Hepatocyte (in vitro differentiated cells): ENCODE data around the gene COL4A1. TPM values are rescaled to one million over a fixed set of nuclear protein-coding genes. Genes with fewer than 3 reads are reported as not detected.

Experiments
- DNase-seq: peaks from one replicate; pipeline ENCODE4 v3.0.0-alpha.2; 2016; ENCODE audit warnings: low spot score
- H2AFZ ChIP-seq: fragments of 200-600 bp; sonication (generic); 2 replicates; pipeline ENCODE4 v1.6.0; 2016; ENCODE audit warnings: antibody characterized with exemption, mild to moderate bottlenecking
- H3K27ac ChIP-seq: fragments of 200-600 bp; sonication (generic); 2 replicates; pipeline ENCODE4 v1.5.1; 2016; ENCODE audit warnings: mild to moderate bottlenecking
- H3K27me3 ChIP-seq: fragments of 200-600 bp; sonication (generic); 2 replicates; pipeline ENCODE4 v1.6.1; 2016
- H3K36me3 ChIP-seq: fragments of 200-600 bp; sonication (generic); replicated peaks from 2 replicates; pipeline ENCODE4 v1.5.1; 2016; ENCODE audit warnings: low read depth; ENCODE audit not compliant: insufficient read depth
- H3K4me1 ChIP-seq: fragments of 200-600 bp; sonication (generic); 2 replicates; pipeline ENCODE4 v1.5.1; 2016; ENCODE audit warnings: mild to moderate bottlenecking, moderate library complexity; ENCODE audit not compliant: insufficient read depth
- H3K4me2 ChIP-seq: fragments of 200-600 bp; sonication (generic); 2 replicates; pipeline ENCODE4 v1.6.0; 2016
- H3K4me3 ChIP-seq: fragments of 200-600 bp; sonication (generic); 2 replicates; pipeline ENCODE4 v1.5.1; 2016; ENCODE audit warnings: mild to moderate bottlenecking
- H3K79me2 ChIP-seq: fragments of 200-600 bp; sonication (generic); 2 replicates; pipeline ENCODE4 v1.6.0; 2017; ENCODE audit warnings: mild to moderate bottlenecking
- H3K9me2 ChIP-seq: fragments of 200-600 bp; sonication (generic); replicated peaks from 2 replicates; pipeline ENCODE4 v1.6.0; 2017; ENCODE audit warnings: mild to moderate bottlenecking; ENCODE audit not compliant: insufficient read depth
- H3K9me3 ChIP-seq: fragments of 200-600 bp; sonication (generic); 2 replicates; pipeline ENCODE4 v1.5.1; 2016; ENCODE audit warnings: low read depth, mild to moderate bottlenecking
- H4K20me1 ChIP-seq: fragments of 200-600 bp; sonication (generic); 2 replicates; pipeline ENCODE4 v1.6.0; 2016; ENCODE audit warnings: mild to moderate bottlenecking; ENCODE audit not compliant: insufficient read depth, poor library complexity, severe bottlenecking
- CTCF ChIP-seq: fragments of 200-600 bp; sonication (generic); IDR thresholded peaks from 2 replicates; pipeline ENCODE4 v1.5.1; 2016; ENCODE audit warnings: antibody characterized with exemption, mild to moderate bottlenecking; ENCODE audit not compliant: poor library complexity
- EZH2 ChIP-seq: fragments of 200-600 bp; sonication (generic); IDR thresholded peaks from 2 replicates; pipeline ENCODE4 v1.6.1; 2016; ENCODE audit warnings: antibody characterized with exemption, mild to moderate bottlenecking, borderline replicate concordance
- EZH2phosphoT487 ChIP-seq: fragments of 200-600 bp; sonication (generic); IDR thresholded peaks from one replicate; pipeline ENCODE4 v1.6.1; 2018; ENCODE audit warnings: antibody characterized with exemption, mild to moderate bottlenecking, low read depth, moderate library complexity; ENCODE audit not compliant: unreplicated experiment, severe bottlenecking
- WGBS: methylation state at CpG from one replicate; pipeline ENCODE4 v1.1.6; 2016; ENCODE audit warnings: low lambda C conversion rate; ENCODE audit errors: missing lambda C conversion rate; 5-methylcytosine and 5-hydroxymethylcytosine counted together
- polyA plus RNA-seq: library from polyadenylated mRNA; unstranded; fragments of >200 nt; fragmentation: Nextera tagmentation; extraction: Ambion mirVana; gene quantifications from 2 replicates; pipeline ENCODE4 v1.2.1, GENCODE V29; 2016
- total RNA-seq: library from RNA; depleted of rRNA; stranded (reverse); fragments of >200 nt; gene quantifications from 2 replicates; pipeline ENCODE4 v1.2.3, GENCODE V29; 2014

COL4A1 gene
- total and polyA plus RNA-seq, 2 experiments from 2014 or later: 138 to 269 TPM

- H3K27ac ChIP-seq: no peak overlapping the region
- no peak overlapping the region for H3K4me3 ChIP-seq
- H3K36me3 ChIP-seq: no peaks in the 10 kb centered on the region
- TF ChIP-seq EZH2: no peak
- TF ChIP-seq CTCF: no peak
- no peak for TF ChIP-seq EZH2phosphoT487
- no peaks in the 10 kb centered on the region for H3K9me2 ChIP-seq
- no peaks in the 10 kb centered on the region for H4K20me1 ChIP-seq
- no peaks in the 10 kb centered on the region for H3K9me3 ChIP-seq
- DNase-seq: no peak
- 96% methylated on average over 5 of the region's 5 CpGs for WGBS
- H3K79me2 ChIP-seq: peaks cover 64% of the 10 kb centered on the region
- H3K27me3 ChIP-seq: no peaks in the 10 kb centered on the region
- peaks cover 15% of the 10 kb centered on the region for H3K4me1 ChIP-seq
- no peak overlapping the region for H2AFZ ChIP-seq
- no peak overlapping the region for H3K4me2 ChIP-seq
Measured at GRCh38 chr13:110344320-110344719, 37.4 kb upstream of the COL4A1 start.

GRCh38 chr13:110343241-110343865, 36.4 kb upstream of the COL4A1 start:
- Histone ChIP-seq H3K79me2 (peaks cover 57% of the 10 kb centered on the region), H3K4me2 (no peak overlapping the region), H3K9me3 (no peaks in the 10 kb centered on the region), H3K27ac (no peak overlapping the region), H4K20me1 (no peaks in the 10 kb centered on the region), H3K4me3 (no peak overlapping the region), H3K4me1 (peaks cover 24% of the 10 kb centered on the region), H3K9me2 (no peaks in the 10 kb centered on the region), H3K27me3 (no peaks in the 10 kb centered on the region), H2AFZ (no peak overlapping the region), H3K36me3 (no peaks in the 10 kb centered on the region)
- no peak for DNase-seq
- TF ChIP-seq EZH2phosphoT487 (no peak), CTCF (no peak), EZH2 (no peak)
- WGBS: 82% methylated on average over 16 of the region's 16 CpGs

- Histone ChIP-seq H4K20me1 (no peaks in the 10 kb centered on the region), H3K79me2 (peaks cover 53% of the 10 kb centered on the region), H3K4me3 (no peak overlapping the region), H3K27ac (peak overlapping the region; percentile 80), H3K27me3 (no peaks in the 10 kb centered on the region), H3K4me2 (no peak overlapping the region), H2AFZ (no peak overlapping the region), H3K9me3 (no peaks in the 10 kb centered on the region), H3K9me2 (no peaks in the 10 kb centered on the region), H3K36me3 (no peaks in the 10 kb centered on the region), H3K4me1 (peaks cover 30% of the 10 kb centered on the region)
- no peak for DNase-seq
- TF ChIP-seq CTCF (no peak), EZH2 (no peak), EZH2phosphoT487 (no peak)
- 91% methylated on average over 9 of the region's 9 CpGs for WGBS
Measured at GRCh38 chr13:110342474-110342873, 35.5 kb upstream of the COL4A1 start.
